K562 (cell line): Measurements from ENCODE around the gene RNF113A. TPM values are rescaled to one million over a fixed set of nuclear protein-coding genes. Genes with fewer than 3 reads are reported as not detected.

Experiments
- ATF1 ChIP-seq, 2 experiments: fragments of 450-650 bp in 1 of 2; IDR thresholded peaks; 2 replicates each; pipeline ENCODE4 v1.6.1; 2016; ENCODE audit warnings: missing compliant biosample characterization in 1 of 2, missing genetic modification characterization in 1 of 2
- CREB1 ChIP-seq, 2 experiments: sonication (generic) in 1 of 2; formaldehyde crosslinking in 1 of 2; IDR thresholded peaks; 2 replicates each; pipeline versions ENCODE4 v1.6.1 to v1.8.0; 2012 to 2022; ENCODE audit warnings: inconsistent platforms in 1 of 2, mild to moderate bottlenecking in 1 of 2, missing genetic modification reagents in 1 of 2, moderate library complexity in 1 of 2
- DIDO1 ChIP-seq: fragments of 450-650 bp; IDR thresholded peaks from 2 replicates; pipeline ENCODE4 v1.6.1; 2016; ENCODE audit warnings: low read depth, missing biosample characterization, missing genetic modification characterization
- ELF4 ChIP-seq: fragments of 450-650 bp; formaldehyde crosslinking; IDR thresholded peaks from 2 replicates; pipeline ENCODE4 v1.4.0; 2022; ENCODE audit warnings: missing genetic modification characterization
- ETV5 ChIP-seq: sonication (generic); formaldehyde crosslinking; IDR thresholded peaks from 2 replicates; pipeline ENCODE4 v1.4.0; 2020; ENCODE audit warnings: low read depth, mild to moderate bottlenecking, missing genetic modification reagents
- FOXK2 ChIP-seq, 2 experiments: fragments of 450-650 bp; IDR thresholded peaks in 1 of 2; conservative IDR thresholded peaks in 1 of 2; 2 replicates each; pipeline ENCODE4 v1.6.1; 2016; ENCODE audit warnings: low read depth in 2 of 2, mild to moderate bottlenecking in 1 of 2
- GABPA ChIP-seq: fragments of 200-800 bp; sonication (Bioruptor generic); conservative IDR thresholded peaks from 2 replicates; pipeline ENCODE4 v1.6.1; 2016; ENCODE audit warnings: low read depth, missing genetic modification characterization, missing compliant biosample characterization
- HCFC1 ChIP-seq: IDR thresholded peaks from 2 replicates; pipeline ENCODE4 v1.6.1; 2012; ENCODE audit warnings: low read depth, low read length, improper control_type of control experiment
- HDAC3 ChIP-seq: fragments of 450-650 bp; IDR thresholded peaks from 2 replicates; pipeline ENCODE4 v1.6.1; 2018; ENCODE audit warnings: borderline replicate concordance, mild to moderate bottlenecking, moderate library complexity; ENCODE audit not compliant: partially characterized antibody
- NEUROD1 ChIP-seq: fragments of 150-350 bp; IDR thresholded peaks from 2 replicates; pipeline ENCODE4 v1.6.1; 2014; ENCODE audit warnings: borderline replicate concordance, low read length, low read depth; ENCODE audit not compliant: partially characterized antibody
- NONO ChIP-seq, 2 experiments: fragments of 200-400 bp in 1 of 2; fragments of 450-650 bp in 1 of 2; formaldehyde crosslinking in 1 of 2; IDR thresholded peaks; 2 replicates each; pipeline ENCODE4 v1.6.1; 2017; ENCODE audit warnings: low read depth in 2 of 2, mild to moderate bottlenecking in 2 of 2, moderate library complexity in 2 of 2, low read length in 1 of 2
- POLR2B ChIP-seq: fragments of 450-650 bp; IDR thresholded peaks from 2 replicates; pipeline ENCODE4 v1.6.1; 2018; ENCODE audit warnings: low read depth; ENCODE audit not compliant: partially characterized antibody
- POLR2H ChIP-seq: IDR thresholded peaks from 2 replicates; pipeline ENCODE4 v1.6.1; 2016; ENCODE audit warnings: missing genetic modification characterization, low read depth, mild to moderate bottlenecking, control low read depth, missing compliant biosample characterization, moderate library complexity
- PURB ChIP-seq: sonication (generic); formaldehyde crosslinking; IDR thresholded peaks from 2 replicates; pipeline ENCODE4 v1.9.0; 2021; ENCODE audit warnings: low read depth, mild to moderate bottlenecking, missing genetic modification reagents
- RB1 ChIP-seq: fragments of 450-650 bp; IDR thresholded peaks from 2 replicates; pipeline ENCODE4 v1.6.1; 2017; ENCODE audit warnings: low read depth, mild to moderate bottlenecking
- RNF2 ChIP-seq: sonication (generic); IDR thresholded peaks from 2 replicates; pipeline ENCODE4 v1.6.1; 2016
- TAF1 ChIP-seq: IDR thresholded peaks from 2 replicates; pipeline ENCODE4 v1.6.1; 2011; ENCODE audit warnings: mild to moderate bottlenecking, low read length, moderate library complexity; ENCODE audit not compliant: insufficient read depth, control insufficient read depth, severe bottlenecking; ENCODE audit errors: extremely low read depth
- TBL1XR1 ChIP-seq, 2 experiments: IDR thresholded peaks; 2 replicates each; pipeline ENCODE4 v1.6.1; 2012; ENCODE audit warnings: improper control_type of control experiment in 2 of 2, low read length in 2 of 2, mild to moderate bottlenecking in 1 of 2
- ZNF41 ChIP-seq: fragments of 250-450 bp; sonication (Bioruptor Pico); conservative IDR thresholded peaks from 2 replicates; pipeline ENCODE4 v1.4.0; 2020; ENCODE audit warnings: mild to moderate bottlenecking
- ZNF436 ChIP-seq: fragments of 250-450, 450-650 bp; sonication (Bioruptor Pico); formaldehyde crosslinking; IDR thresholded peaks from 2 replicates; pipeline ENCODE4 v1.7.0; 2020; ENCODE audit warnings: mild to moderate bottlenecking
- polyA plus RNA-seq, 8 experiments: library from polyadenylated mRNA; depleted of rRNA in 4 of 8; stranded (reverse) in 5 of 8; unstranded in 3 of 8; fragments of >200 nt; fragmentation: Nextera tagmentation in 2 of 8; fragmentation: Illumina TruSeq in 1 of 8; extraction: Ambion mirVana in 2 of 8; extraction: Trizol in 1 of 8; gene quantifications; 2 replicates each; pipeline versions ENCODE4 v1.2.1 to v1.2.3, GENCODE V29; 2011 to 2014; ENCODE audit warnings: inconsistent platforms in 1 of 8, missing spikeins in 1 of 8
- total RNA-seq, 7 experiments: library from RNA; depleted of rRNA in 6 of 7; stranded (reverse); fragments of >200 nt in 6 of 7; fragmentation: Illumina TruSeq in 2 of 7; extraction: Trizol in 2 of 7; gene quantifications; 2 replicates each; pipeline versions ENCODE4 v1.2.1 to v1.2.3, GENCODE V29; 2011 to 2021; ENCODE audit warnings: low replicate concordance in 1 of 7
- TF ChIP-seq, protein P1 (sequence below): sonication (generic); formaldehyde crosslinking; IDR thresholded peaks from 2 replicates; pipeline ENCODE4 v1.8.1; 2022; ENCODE audit warnings: missing genetic modification reagents
- TF ChIP-seq, protein P2 (sequence below): fragments of 250-450 bp; sonication (Bioruptor Pico); IDR thresholded peaks from 2 replicates; pipeline ENCODE4 v1.8.0; 2021; ENCODE audit warnings: moderate library complexity, mild to moderate bottlenecking, inconsistent platforms
- TF ChIP-seq, protein P3 (sequence below): sonication (generic); formaldehyde crosslinking; IDR thresholded peaks from 2 replicates; pipeline ENCODE4 v1.8.1; 2023; ENCODE audit warnings: mild to moderate bottlenecking, missing genetic modification reagents, moderate library complexity
- TF ChIP-seq, protein P4 (sequence below): sonication (generic); formaldehyde crosslinking; IDR thresholded peaks from 2 replicates; pipeline ENCODE4 v1.8.0; 2022; ENCODE audit warnings: missing genetic modification reagents, mild to moderate bottlenecking, moderate library complexity, borderline replicate concordance

Gene RNF113A
- total and polyA plus RNA-seq, 9 of the 15 experiments (the other 6 are each of a cell fraction or from before 2014, with no cell fraction given): 21.2 to 38.4 (median 28.1) TPM

DNA sequence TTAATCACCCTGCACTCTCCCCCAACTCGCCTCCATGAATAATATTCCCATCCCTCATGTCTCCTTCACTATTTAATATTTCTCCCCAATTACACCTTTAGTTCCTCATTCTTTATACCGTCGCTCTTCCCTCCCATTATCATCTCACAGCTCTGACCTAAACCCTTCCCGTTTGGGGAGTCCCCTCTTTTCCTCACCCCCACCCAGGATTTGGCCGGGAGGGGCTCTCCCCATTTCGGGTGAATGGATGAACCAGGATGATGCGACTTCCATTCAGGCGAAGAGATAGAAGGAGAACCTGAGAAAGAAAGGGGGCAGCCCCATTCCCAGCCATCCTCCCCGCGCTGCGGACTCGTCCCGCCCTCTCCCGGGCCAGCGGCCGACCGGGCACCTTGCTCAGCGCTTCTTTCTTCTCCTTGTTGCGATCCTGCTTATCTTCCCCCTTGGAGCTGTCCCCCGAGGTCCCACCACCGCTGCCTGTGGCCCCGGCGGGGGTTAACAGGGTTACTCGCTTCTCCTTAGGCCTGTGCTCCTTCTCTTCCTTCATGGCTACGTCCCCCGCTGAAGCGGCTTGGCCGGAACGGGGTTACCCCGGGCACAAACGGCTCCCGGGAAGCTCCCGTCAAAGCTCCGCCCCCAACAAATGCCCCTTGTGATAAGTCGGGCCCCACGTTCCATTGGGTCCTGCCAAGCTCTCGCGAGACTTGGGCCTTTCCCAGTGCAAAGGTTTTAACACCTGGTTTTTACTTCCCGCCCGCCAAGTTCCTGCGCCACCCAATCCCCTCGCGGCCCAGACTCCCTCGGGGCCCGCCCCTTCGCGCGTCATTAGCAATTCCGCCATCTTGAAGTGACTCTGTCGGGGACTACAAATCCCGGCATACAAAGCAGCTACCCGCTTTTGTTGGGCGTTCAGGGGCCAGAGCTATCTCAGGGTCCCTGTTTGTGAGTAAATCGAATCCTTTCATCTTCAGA, 18.9 kb downstream of the RNF113A start, which contains the start of gene UPF3B (continued):
- TF ChIP-seq, protein P1, sequence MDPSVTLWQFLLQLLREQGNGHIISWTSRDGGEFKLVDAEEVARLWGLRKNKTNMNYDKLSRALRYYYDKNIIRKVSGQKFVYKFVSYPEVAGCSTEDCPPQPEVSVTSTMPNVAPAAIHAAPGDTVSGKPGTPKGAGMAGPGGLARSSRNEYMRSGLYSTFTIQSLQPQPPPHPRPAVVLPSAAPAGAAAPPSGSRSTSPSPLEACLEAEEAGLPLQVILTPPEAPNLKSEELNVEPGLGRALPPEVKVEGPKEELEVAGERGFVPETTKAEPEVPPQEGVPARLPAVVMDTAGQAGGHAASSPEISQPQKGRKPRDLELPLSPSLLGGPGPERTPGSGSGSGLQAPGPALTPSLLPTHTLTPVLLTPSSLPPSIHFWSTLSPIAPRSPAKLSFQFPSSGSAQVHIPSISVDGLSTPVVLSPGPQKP: no peak
- peak in 1 of 2 experiments; percentile 55; a peak in 2 of 4 replicates for TF ChIP-seq FOXK2 (conservative IDR thresholded peaks at IDR 0.05 in 1 of 2, IDR thresholded peaks at IDR 0.05 in 1 of 2; ENCODE audit: low read depth in 2 of 2)
- TF ChIP-seq, protein P2, sequence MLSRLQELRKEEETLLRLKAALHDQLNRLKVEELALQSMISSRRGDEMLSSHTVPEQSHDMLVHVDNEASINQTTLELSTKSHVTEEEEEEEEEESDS (CRISPR knock-in tag): no peak
- no peak for TF ChIP-seq PURB (CRISPR knock-in tag)
- TF ChIP-seq GABPA (tag): 0 out of 2 replicates have a peak, but pooled peaks have one; percentile 47
- TF ChIP-seq POLR2B: peak; percentile 78
- TF ChIP-seq, protein P3, sequence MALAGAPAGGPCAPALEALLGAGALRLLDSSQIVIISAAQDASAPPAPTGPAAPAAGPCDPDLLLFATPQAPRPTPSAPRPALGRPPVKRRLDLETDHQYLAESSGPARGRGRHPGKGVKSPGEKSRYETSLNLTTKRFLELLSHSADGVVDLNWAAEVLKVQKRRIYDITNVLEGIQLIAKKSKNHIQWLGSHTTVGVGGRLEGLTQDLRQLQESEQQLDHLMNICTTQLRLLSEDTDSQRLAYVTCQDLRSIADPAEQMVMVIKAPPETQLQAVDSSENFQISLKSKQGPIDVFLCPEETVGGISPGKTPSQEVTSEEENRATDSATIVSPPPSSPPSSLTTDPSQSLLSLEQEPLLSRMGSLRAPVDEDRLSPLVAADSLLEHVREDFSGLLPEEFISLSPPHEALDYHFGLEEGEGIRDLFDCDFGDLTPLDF: peak; percentile 92
- TF ChIP-seq POLR2H (tag): peak; percentile 75; the same call in 1 of the 2 replicates
- peak; percentile 35; the same call in 1 of the 2 replicates for TF ChIP-seq RB1
- no peak for TF ChIP-seq DIDO1
- no peak for TF ChIP-seq ZNF41 (CRISPR knock-in tag)
- peak; percentile 63 for TF ChIP-seq TAF1
- TF ChIP-seq, protein P4, sequence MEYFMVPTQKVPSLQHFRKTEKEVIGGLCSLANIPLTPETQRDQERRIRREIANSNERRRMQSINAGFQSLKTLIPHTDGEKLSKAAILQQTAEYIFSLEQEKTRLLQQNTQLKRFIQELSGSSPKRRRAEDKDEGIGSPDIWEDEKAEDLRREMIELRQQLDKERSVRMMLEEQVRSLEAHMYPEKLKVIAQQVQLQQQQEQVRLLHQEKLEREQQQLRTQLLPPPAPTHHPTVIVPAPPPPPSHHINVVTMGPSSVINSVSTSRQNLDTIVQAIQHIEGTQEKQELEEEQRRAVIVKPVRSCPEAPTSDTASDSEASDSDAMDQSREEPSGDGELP (CRISPR knock-in tag): peak; percentile 90
- no peak for TF ChIP-seq ZNF436 (CRISPR knock-in tag)
- TF ChIP-seq HCFC1: peak; percentile 87
- no peak for TF ChIP-seq ETV5 (CRISPR knock-in tag)
- TF ChIP-seq CREB1 (IDR thresholded peaks at IDR 0.05): peak; percentile 82
- peak; percentile 75; the same call in 1 of the 2 replicates for TF ChIP-seq CREB1 (CRISPR knock-in tag; IDR thresholded peaks at IDR 0.05)
- TF ChIP-seq NONO (IDR thresholded peaks at IDR 0.05; ENCODE audit: low read depth in 2 of 2, low read length in 1 of 2): no peak
- no peak for TF ChIP-seq ATF1 (CRISPR knock-in tag; IDR thresholded peaks at IDR 0.05)
- peak; percentile 91 for TF ChIP-seq ATF1 (tag; IDR thresholded peaks at IDR 0.05)
- peak; percentile 26 for TF ChIP-seq NEUROD1
- no peak for TF ChIP-seq ELF4 (CRISPR knock-in tag)
- no peak for TF ChIP-seq HDAC3
- no peak for TF ChIP-seq TBL1XR1 (IDR thresholded peaks at IDR 0.05; ENCODE audit: low read length in 2 of 2)
- no peak for TF ChIP-seq RNF2
